ENCODE results near the gene KAT2A. TPM values are rescaled to one million over a fixed set of nuclear protein-coding genes. Genes with fewer than 3 reads are reported as not detected.

The KAT2A gene
- 6.6 and 17.8 TPM in 2 replicates for total RNA-seq

DNA sequence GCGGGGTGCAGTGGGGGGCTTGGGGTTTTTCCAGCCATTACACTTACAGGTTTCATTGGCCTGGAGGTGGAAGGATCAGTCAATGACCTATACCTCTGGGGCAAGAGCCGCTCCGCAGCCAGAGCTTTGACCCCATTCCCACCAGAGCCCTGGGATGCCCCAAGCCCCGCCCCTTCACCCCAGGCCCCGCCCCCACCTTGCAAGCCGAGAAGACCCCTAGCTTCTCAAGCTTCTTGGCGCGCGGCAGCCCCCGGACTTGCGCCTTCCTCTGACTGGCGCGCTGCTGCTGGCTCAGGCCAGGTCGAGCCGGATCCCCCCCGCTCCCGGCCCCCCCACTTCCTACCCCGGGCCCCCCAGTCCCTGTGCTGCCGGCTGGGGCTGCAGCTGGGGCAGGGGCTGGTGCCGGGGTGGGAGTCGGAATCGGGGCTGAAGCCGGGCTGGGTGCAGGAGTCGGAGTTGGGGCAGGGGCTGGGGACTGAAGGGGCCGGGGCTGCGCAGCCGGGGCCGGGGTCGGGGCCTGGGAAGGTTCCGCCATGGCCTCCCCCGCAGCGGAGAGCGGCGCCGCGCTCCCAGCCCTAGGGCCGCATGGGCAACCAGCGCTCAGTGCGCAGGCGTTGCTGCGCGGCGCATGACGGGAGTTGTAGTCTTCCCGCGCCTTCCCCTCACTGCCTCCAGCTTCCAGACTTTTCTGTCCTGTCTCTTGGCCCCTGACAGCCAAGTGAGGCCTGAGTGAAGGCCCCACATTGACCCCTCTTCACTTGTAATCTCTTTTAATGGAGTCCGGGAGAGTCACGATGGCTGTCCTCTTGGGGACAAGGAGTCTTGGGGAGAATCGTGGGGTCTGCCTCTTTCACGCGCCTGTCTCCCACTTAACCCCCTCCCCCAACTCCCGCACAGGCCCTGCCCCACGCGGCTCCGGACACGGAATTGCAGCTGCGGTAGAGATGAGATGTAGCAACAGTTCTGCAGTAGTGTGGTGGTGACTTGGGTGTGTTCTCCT is at the start of gene KAT2A:
Gene KAT2A, minus strand, starts transcription at position 598 of the 1,000 bp plus-strand sequence. Its CDS starts 63 bp downstream, at position 535.

DNA sequence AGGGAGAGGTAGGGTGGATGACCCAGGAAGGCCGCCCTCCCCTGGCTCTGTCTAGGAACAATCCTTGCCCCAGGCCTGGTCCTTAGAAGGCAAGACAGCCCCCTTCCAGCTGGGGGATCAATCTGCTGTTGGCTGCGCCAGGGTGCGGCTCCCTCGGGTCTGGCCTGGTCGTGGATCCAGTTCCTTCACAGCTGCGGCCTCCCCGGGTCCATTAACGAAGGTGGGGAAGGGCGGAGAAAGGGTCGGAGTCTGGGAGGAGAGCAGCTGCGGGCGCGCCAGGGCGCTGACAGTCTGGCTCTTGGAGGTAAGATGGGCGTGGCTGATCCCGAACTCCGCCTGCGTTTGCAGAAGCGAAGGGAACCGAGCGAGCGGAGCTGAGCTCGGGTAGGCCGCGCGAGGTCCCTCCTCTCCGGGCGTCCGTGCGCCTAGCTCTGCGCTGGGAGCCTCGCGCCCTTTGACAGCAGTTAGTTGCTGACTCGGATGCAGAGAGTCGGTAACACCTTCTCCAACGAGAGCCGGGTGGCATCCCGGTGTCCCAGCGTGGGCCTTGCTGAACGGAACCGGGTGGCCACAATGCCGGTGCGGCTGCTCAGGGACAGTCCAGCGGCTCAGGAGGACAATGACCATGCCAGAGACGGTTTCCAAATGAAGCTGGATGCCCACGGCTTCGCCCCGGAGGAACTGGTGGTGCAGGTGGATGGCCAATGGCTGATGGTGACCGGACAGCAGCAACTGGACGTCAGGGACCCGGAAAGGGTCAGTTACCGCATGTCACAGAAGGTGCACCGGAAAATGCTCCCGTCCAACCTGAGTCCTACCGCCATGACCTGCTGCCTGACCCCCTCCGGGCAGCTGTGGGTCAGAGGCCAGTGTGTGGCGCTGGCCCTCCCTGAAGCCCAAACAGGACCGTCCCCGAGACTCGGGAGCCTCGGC is 1.5 kb upstream of the KAT2A start, which contains the start of gene HSPB9:
Gene HSPB9, plus strand, starts transcription at position 434 of the 933 bp plus-strand sequence. Its CDS starts 47 bp downstream, at position 481.

DNA sequence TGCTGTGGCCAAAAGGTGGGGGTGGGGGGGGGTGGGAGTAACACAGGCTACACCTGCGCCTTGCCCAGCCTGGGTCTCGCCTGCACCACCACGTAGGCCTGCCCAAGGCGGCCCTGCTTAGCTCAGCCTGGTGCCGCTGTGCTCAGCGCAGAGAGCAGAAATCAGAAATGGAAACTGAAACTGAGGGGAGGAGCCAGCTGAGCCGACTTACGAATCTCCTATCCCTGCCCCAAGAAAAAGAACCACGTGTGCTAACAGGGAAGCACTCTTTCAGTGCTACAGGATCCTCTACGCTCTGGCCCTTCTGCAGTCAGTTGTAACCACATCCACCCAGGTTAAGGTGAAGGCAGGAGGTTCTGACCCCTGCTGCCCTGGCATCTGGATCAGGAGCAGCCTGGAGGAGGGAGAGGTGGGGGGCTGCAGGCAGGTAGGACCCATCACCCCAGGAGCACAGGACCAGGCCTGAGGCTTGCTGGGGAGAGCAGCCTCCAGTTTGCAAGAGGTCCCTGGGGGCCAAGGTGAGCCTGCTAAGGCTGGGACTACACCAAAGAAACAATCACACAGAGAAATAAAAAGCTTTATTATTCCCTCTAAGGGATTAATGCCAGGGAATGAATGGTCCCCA is 8.5 kb downstream of the KAT2A start, which contains the start of gene DHX58:
Gene DHX58, minus strand, starts transcription at position 163 of the 625 bp plus-strand sequence. CDS start 822 bp downstream, outside the sequence.

DNA sequence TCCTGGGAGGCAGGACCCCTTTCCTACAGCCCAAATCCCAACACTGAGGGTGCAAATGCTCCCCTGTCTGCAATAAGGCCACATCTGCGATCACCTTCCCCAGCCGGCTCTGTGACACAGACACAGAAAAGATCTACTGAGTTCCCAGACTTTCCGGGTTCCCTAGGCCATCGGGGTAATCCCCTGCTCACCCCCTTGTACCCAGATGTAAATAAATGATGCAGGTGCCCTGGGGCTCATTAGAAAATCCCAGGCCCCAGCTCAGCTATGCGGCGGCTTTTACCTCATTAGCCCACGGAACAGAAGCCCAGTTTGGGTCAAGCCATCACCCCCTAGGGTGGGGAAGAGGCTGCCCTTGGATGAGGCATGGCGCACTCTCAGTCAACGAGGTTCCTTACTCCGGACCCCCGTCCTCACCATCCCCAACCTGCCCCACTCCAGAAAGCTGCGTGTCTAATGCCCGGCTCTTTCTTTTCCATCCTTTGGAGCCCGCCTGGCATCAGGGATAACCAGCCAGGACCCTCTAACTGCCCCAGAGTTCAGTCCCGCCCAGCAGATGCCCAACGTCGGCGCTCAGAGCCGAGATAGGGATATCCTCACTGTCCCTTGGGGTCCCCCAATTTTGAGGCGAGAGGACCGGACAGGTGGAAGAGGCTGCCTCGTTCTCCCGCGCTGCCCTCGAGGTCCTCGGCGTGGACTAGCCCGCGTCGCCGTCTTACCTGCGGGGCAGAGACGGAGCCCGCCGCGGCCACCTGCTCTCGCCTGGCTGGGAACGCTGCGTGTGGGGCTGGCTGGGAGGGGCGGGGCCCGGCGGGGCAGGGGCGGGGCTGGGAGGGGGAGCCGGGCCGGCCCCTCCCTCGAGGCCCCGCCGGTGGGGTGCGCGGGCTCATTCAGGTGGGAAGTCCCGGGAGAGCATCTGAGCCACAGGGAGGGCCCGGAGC is 23.2 kb downstream of the KAT2A start, which contains the start of gene ZNF385C:
Gene ZNF385C, minus strand, starts transcription at position 783 of the 941 bp plus-strand sequence. CDS start 35,417 bp downstream, outside the sequence.

Other genes with a start within 250 kb of the KAT2A start
- gene ACLY, start 202.4 kb downstream of the KAT2A start, total RNA-seq: 123 and 285 TPM in 2 replicates
- gene ODAD4, start 190.8 kb downstream of the KAT2A start, total RNA-seq: 0.52 and 1.9 TPM in 2 replicates
- 58.9 and 69.8 TPM in 2 replicates for gene CNP, start 154.6 kb downstream of the KAT2A start, total RNA-seq
- 52.6 and 63.4 TPM in 2 replicates for gene DNAJC7, start 103.9 kb downstream of the KAT2A start, total RNA-seq
- gene NKIRAS2, start 101.3 kb downstream of the KAT2A start, total RNA-seq: 45.0 and 47.1 TPM in 2 replicates
- 0.13 and 2.1 TPM in 2 replicates for gene C17orf113, start 70.8 kb downstream of the KAT2A start, total RNA-seq
- not detected in 2 replicates for gene ZNF385C, start 22.9 kb downstream of the KAT2A start, total RNA-seq
- gene DHX58, start 8.7 kb downstream of the KAT2A start, total RNA-seq: 8.3 and 9.7 TPM in 2 replicates
- not detected in 2 replicates for gene HSPB9, start 1.4 kb upstream of the KAT2A start, total RNA-seq
- gene RAB5C, start 33.6 kb upstream of the KAT2A start, total RNA-seq: 113 and 126 TPM in 2 replicates
- not detected in 2 replicates for gene KCNH4, start 59.8 kb upstream of the KAT2A start, total RNA-seq
- gene HCRT, start 64.1 kb upstream of the KAT2A start, total RNA-seq: not detected in 2 replicates
- 20.0 and 32.6 TPM in 2 replicates for gene GHDC, start 73.1 kb upstream of the KAT2A start, total RNA-seq
- gene STAT5B, start 155.0 kb upstream of the KAT2A start, total RNA-seq: 19.9 and 26.3 TPM in 2 replicates
- 12.8 and 18.5 TPM in 2 replicates for gene STAT5A, start 167.1 kb upstream of the KAT2A start, total RNA-seq